ENCODE results near the gene LPCAT2.

LPCAT2 gene

DNA sequence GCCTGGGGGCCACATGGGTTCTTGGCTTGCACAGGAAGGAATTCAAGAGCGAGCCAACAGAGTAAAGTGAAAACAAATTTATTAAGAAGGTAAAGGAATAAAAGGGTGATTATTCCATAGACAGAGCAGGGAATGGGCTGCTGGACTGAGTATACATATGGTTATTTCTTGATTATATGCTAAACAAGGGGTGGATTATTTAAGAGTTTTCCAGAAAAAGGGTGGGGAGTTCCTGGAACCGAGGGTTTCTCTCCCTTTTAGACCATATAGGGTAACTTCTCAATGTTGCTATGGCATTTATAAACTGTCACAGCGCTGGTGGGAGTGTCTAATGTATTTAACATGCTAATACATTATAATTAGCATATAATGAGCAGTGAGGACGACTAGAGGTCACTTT, 27.8 kb upstream of the LPCAT2 start:
- DNase-seq (ENCODE audit: low spot score) = no peak

DNA sequence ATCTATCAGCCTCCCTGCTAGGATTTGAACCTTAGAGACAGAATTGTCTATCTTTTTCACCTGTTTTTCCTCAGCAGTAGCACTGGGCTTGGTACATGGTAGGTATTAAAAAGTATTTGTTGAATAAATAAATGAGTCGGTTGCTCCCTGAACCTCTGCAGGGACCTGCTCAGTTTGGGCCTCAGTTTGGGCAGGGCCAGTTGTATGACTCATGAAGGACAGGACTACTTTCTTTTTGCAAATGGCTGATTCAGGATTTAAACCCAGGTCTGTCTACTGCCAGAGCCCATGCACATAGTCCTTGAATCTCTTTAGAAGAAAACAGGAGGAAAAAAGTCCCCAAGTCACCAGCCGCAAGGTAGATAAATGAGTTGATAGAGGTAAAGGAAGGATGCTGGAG, 26.8 kb upstream of the LPCAT2 start:
- no peak for DNase-seq (ENCODE audit: low spot score)

DNA sequence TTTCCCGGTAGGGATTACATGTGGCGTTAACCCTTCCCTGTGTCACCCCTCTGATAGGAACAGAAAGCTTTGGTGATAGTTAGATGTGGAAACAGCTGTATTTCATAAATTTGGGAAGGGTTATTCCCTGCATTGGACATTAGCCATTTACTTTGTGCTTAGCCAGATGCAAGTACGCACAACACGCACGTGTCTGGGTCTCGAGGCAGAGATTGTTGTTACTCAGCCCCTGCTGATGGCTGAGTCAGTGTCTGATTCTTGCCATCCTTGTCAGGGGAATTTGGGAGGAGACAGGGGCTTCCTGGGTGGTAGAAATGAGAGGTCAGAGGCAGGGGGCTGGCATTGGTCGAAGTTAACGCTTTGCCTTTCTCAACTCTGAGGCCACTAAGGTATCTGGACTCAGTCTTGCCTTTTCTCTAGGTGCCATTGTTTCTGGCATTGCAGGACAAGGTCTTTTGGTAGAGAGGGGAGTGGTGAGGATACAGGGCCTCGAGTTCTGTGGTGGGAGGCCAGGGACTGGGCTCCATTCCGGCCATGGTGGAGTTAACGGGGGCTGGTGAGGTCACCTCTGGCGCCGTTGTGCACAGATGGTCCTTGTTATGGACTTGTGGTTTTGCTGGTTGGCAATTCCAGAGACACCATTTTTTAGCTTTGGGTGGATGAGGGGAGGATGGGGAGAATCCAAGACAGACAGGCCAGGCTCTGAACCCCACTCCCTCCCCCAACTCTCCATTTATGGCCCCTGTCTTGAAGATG, 21.6 kb upstream of the LPCAT2 start:
- DNase-seq (ENCODE audit: low spot score) = peak; percentile 90

DNA sequence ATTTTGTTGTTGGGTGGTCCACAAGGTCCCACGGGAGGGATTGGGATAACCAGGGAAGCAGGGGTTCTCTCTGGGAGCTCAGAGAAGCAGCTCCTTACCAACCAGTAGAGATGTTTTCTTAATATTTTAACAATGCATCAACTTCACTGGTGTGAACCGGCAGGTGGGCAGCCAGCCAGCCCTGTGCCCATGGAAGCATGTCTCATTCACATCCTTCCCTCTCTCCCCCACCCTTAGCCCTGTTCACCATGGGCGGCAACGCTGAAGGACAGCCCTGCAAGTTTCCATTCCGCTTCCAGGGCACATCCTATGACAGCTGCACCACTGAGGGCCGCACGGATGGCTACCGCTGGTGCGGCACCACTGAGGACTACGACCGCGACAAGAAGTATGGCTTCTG, 20.6 kb upstream of the LPCAT2 start:
- no peak for DNase-seq (ENCODE audit: low spot score)

DNA sequence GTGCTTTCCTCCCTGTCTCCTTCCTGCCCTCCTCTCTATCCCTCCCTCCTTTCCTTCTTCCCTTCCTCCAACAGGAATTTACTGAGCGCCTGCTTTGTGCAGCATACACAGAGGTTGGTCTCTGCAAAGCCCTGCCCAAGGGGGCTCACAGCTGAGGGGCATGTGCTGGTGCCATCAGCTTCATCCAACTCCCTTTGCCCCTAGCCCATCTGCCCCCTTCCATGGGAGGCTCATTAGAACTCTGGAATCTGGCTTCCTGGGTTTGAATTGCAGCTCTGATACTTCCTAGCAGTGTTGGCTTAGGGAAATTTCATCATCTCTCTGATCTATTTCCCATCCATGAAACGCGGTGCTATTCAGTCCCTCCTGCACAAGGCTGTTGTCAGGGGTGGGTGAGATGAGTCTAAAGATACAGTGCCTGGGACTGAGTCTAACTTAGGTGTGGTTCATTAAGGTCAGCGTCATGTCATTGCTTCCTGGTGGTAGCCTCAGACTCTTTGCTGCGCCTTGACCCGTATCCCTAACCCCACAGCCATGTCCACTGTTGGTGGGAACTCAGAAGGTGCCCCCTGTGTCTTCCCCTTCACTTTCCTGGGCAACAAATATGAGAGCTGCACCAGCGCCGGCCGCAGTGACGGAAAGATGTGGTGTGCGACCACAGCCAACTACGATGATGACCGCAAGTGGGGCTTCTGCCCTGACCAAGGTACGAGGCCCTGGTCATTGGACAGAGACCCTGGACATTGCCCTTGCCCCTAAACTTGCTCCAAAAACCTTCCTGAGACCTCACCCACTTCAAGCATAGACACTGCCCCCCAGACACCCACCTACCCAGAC, 19.5 kb upstream of the LPCAT2 start:
- DNase-seq (ENCODE audit: low spot score) = no peak

DNA sequence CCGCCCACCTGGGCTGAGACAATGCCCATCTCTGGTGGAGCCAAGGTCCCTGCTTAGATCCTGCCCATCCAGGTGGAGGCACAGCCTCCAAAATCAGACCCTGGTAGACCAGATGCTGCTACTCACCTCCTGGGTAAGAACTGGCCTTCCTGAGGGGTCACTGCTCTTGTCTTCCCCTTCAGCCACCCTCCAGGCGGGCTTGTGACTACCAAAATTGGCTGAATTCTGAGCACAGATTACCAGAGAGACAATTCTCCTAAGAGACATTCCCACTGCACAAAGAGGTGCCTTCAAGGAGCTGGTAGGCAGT, 19.0 kb upstream of the LPCAT2 start:
- DNase-seq (ENCODE audit: low spot score) = no peak

DNA sequence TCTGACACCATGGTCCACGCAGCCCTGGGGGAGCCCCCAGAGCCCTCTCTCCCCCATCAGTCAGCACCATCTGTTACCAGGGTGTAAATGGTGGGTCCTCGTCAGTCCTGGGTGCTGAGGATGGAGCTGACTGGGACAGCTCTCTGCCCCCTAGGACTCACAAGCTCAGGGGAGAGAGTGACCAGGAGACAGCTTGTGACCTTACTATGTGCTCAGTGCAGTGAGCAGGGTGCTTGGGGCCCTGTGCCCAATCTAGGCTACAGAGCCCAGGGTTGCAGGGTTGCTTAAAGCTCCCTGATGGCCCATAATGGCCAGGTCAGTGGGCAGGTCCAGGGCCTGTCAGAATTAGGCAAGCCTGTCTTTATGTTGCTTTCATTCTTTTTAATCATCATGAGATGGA, 18.6 kb upstream of the LPCAT2 start:
- DNase-seq (ENCODE audit: low spot score) = no peak

DNA sequence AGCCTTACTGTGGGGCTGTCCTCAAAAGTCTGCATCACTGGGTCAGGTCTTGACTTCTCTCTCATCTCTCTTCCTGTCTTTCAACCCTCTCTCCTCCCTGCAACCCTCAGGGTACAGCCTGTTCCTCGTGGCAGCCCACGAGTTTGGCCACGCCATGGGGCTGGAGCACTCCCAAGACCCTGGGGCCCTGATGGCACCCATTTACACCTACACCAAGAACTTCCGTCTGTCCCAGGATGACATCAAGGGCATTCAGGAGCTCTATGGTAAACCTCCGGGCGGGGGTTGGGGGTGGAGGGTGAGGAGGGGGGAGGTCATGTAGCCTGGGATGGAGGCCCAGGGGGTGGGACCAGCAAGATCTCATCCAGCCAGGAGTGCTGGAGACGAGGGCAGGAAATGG, 17.2 kb upstream of the LPCAT2 start:
- DNase-seq (ENCODE audit: low spot score) = no peak

DNA sequence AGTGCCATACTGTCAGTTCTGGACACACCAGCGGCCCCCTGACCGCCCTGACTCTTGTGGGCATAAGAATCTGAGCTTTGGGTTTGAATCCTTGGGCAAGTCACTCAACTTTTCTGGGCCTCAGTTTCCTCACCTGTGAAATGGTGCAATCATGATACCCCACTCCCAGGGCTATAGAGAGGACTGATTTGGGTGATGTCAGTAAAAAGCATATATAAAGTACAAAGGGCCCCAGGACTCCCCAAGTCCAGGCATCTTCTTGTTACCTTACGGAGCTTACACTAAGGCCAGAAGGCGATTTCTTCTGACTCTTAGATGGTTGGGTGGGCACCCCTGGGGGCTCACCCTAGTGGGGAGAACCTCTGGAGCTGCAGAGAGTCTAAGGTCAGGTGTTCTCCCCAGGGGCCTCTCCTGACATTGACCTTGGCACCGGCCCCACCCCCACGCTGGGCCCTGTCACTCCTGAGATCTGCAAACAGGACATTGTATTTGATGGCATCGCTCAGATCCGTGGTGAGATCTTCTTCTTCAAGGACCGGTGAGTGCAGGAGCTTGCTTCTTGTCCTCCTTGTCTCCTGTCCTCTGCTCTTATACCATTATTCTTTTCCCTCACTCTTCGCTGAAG, 16.0 kb upstream of the LPCAT2 start:
- no peak for DNase-seq (ENCODE audit: low spot score)

DNA sequence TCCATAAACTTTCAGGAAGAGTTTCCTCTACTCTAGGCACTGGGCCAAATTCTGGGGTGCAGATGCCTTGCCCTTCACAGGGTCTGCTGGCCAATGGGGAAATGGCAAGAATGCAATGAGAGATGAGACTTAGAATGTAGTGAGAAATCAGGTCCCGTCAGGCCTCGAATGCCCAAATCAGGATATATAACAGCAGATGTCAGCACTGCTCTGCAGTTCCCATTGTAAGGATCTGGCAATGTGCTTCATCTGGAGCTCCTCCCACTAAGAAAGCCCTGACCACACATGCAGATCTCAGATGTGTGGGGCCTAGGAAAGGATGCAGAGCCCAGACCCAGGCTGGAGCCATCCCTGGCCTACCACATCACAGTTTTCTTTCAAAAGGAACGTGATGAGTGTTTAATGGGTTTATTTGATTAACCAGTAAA, 13.9 kb upstream of the LPCAT2 start:
- DNase-seq (ENCODE audit: low spot score) = peak; percentile 85

DNA sequence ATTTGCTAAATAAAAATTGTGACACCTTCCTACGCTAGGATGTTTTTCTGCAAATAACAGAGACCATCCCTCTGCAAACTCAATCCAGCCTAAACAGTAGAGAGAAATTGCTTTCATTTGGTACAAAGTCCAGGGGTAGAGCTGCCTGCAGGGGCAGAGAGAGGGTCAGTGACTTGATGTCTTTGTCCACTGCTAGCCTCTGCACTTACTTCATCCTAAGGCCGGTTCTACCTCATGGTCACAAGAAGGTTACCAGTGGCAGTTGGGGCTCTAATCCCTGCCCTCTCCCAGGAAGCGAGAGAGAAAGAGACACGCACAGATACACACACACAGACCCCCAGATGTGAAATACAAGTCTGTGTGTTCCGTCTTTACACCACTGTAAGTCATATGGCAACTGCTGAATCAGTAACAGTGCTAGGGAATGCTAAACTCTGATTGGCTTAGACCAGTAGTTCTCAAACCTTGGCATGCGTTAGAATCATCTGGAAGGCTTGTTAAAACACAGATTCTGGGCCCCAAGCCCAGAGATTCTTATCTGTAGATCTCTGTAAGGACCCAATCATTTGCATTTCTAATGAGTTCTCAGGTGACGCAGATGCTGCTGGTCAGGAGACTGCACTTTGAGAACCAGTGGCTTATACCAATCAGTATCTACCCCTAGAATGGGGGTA, 13.1 kb upstream of the LPCAT2 start:
- peak; percentile 51 for DNase-seq (ENCODE audit: low spot score)

DNA sequence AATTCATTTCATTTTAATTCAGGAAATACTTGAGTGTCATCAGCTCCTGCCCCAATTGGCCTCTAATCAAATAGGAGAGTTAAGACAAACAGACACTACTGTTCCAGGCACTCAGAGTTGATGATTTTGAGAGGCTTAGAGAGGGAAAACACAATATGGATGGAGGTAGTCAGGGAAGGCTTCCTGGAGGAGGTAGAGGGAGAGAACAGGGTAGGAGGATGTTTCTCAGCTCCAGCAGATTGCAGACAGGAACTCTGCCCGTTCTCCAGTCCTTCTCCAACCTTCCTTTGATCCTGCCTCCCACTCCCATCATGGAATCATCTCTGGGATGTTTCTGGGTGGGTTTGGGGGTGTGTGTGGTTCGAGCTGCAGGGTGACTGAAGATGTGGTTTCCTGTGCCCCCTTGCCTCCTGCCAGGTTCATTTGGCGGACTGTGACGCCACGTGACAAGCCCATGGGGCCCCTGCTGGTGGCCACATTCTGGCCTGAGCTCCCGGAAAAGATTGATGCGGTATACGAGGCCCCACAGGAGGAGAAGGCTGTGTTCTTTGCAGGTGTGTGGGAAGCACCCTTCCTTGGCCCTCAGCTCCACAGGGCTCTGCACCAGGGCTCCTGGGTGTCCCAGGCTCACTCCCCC, 12.2 kb upstream of the LPCAT2 start:
- no peak for DNase-seq (ENCODE audit: low spot score)

DNA sequence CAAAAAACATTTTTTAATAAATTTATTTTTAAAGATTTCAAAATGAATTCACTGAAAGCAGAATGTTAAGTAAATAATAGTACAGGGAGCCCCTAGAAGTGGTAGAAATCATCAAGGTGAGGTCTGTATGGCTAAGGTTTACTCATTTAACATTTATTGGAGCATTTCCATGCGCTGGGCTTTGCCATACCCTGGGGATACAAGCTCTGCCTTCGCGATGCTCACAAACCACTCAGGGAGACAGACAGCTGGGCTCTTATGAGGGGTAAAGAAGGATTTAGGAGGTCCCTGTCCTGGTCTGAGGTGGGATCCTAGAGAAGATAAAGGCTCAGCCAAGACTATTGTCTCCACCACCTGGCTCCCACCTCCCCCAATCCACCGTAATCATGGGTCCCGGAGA, 11.3 kb upstream of the LPCAT2 start:
- DNase-seq (ENCODE audit: low spot score) = no peak

DNA sequence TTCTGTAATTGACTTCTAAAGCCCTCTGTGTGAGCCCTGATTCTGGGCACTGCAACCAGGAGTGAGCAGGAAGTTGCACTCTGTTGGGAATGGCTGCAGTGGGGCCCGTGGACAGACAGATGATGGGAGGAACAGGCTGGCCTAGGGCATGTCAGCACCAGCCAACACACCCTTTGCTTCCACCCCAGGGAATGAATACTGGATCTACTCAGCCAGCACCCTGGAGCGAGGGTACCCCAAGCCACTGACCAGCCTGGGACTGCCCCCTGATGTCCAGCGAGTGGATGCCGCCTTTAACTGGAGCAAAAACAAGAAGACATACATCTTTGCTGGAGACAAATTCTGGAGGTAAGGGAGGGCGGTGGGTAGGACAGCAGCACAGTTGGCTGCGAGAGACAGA, 10.8 kb upstream of the LPCAT2 start:
- no peak for DNase-seq (ENCODE audit: low spot score)

DNA sequence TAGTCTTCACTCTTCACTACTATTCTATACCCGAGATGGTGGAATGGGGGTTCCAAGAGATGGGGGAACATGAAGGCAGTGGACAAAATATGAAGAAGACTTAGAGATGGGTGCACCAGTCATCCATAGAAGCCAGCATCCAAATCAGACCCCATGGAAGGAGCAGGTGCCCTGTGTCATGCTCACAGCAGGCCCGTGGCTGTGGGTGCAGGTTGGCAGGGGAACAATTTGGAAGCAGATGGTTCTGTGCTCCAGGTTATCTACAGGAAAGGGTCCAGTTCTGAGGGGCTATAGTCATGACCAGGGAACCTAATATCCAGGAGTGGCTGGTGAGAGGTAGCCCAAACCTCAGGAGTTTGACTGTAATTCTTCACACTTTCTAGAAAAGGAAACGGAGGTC, 9.6 kb upstream of the LPCAT2 start:
- DNase-seq (ENCODE audit: low spot score) = no peak

DNA sequence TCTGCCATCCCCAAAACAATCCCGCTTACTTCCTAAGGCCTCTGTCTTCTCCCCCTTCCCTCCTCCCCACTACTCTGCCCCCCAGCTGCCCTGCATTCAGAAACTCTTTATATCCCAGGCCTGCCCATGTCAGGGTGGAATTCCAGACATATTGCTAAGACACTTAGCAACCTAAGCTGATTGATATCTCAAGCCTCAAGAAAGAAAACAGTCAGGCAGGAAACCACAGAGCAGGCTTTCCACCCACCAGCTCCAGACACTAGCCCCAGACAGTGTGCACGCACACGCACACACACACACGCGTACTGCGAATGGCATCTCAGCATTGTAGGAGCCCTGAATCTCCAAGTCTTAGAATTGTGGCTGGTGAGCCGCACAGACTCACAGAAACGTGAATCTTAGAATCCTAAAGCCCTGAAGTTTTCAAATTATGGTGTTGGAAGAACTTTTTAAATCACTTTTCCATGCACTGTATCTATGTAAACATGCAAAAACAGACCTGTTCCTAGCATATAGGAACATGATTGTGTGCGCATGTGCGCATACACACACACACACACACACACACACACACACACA, 8.8 kb upstream of the LPCAT2 start:
- DNase-seq (ENCODE audit: low spot score) = peak; percentile 91

DNA sequence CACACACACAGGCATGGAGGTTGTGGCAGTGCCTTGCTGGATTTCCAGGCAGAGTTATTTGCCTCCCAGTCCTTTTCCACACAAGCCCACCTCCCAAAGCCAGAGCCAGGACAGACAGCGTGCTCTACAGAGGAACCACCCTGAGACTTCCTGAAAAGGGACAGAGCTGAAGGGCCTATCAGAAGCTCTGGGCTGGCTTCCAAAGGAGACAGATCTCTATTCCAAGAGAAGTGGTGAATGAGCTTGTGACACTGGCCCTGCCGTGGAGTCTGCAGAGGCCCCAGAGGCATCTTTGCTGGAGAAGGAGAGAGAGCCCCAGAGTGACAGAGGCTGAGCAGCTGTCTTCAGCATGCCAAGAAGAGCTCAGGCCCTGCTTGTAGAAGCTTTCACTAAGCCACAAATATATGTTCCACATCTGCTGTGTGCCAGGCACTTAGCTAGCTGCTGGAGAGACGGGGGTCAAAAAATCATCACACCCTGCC, 8.3 kb upstream of the LPCAT2 start:
- DNase-seq (ENCODE audit: low spot score) = peak; percentile 49

DNA sequence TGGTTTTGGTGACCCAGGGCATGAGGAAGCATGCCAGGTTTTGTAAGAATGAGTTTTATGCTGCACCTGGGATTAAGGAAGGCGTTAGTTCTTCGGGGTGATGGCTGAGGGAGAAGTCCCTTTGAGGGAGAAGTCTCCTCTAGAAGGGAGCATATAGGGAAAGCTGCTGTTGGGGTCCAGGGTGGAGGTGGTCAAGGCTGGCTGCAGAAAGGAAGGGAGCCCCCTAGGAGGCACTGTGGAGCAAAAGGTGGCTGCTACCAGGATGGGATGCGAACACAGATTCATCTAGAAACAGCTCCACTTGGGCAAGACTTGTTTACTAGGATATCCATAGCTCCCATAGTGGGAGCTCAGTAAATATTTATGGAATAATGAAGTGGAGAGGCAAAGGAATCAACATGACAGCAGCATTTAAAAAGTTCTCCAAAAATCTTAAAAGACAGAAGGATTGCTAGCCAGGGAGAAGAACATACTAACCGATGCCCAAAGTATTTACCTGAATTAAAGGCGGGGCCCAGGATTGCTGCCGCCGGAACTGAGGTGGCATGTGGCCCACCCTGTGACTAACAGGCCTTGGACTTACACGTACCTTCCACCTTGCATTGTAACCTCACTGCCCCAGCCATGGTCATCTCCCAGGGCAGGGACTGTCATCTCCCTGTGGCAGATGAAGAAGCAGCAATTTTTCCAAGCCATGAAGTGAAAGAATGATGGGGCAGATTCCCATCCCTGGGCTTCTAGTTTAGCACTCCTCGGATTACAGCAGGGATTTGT, 7.1 kb upstream of the LPCAT2 start:
- DNase-seq (ENCODE audit: low spot score) = no peak

DNA sequence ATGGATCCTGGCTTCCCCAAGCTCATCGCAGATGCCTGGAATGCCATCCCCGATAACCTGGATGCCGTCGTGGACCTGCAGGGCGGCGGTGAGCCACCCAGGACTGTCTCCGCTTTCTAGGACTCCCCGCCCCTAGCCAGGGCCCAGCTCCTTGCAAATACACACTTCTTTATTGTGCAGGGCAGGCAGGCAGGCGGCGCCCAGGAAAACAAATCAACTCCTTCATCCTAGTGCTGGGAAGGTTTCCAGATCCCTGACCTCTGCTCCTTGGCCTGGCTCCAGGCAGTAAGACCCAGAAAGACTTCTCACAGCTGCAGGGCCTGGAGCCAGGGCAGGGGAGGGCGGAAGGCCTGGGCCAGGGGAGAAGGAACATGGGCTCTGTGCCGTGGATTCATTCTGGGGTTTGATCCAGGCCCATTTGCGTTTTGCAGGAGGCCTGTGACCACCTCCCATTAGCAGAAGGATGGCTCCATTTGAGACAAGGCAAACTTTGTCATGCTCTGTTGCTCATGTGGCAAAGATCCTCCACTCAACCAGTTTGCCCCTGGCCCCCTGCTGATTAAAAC, 6.0 kb upstream of the LPCAT2 start:
- DNase-seq (ENCODE audit: low spot score) = no peak

DNA sequence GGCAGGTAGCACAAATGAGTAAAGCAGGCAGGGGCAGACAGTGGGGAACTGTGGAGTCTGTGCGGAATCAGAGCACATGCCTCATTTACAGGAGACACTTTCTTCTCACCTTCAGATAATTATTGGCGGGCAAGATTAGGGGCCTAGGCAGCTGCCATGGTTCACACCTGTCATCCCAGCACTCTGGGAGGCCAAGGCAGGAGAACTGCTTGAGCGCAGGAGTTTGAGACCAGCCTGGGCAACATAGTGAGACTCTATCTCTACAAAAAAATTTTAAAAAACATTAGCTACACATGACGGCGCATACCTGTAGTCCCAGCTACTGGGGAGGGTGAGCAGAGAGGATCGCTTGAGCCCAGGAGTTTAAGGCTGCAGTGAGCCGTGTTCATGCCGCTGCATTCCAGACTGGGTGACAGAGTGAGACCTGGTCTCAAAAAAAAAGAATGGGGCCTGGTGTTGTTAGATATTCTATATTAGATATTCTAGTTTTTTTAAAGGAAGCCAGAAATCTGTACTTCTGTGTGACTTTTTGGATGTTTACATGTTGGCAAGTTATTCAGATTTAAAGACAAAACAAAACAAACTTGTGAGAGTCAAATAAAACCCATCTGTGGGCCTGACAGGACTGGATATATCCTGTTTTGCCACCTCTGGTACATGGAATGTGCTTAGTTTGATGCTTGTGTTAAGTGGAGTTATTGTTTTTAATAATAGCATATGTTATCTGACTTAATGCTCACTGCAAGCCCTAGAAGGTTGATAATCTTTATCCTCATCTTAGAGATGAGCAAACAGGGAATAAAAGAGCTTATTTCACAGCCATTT, 4.9 kb upstream of the LPCAT2 start:
- no peak for DNase-seq (ENCODE audit: low spot score)
